Chondrocyte (in vitro differentiated cells): ENCODE results near the gene FAM107B. TPM values are rescaled to one million over a fixed set of nuclear protein-coding genes. Genes with fewer than 3 reads are reported as not detected.
A peak's percentile ranks its signal among the peaks of the same experiment; 100 is the strongest.
"Not testable (repeated sequence)": the region's sequence is repeated elsewhere in the genome, so short reads cannot be mapped to it uniquely, and the experiment has no call there.

ENCODE experiments used
- DNase-seq: peaks from one replicate; pipeline ENCODE4 v3.0.0; 2021; ENCODE audit warnings: mixed read lengths, low spot score
- H3K27ac Mint-ChIP-seq: one replicate; pipeline ENCODE4 v1.8.0; 2021; ENCODE audit warnings: mild to moderate bottlenecking, moderate library complexity, mixed read lengths; ENCODE audit not compliant: unreplicated experiment
- H3K27me3 Mint-ChIP-seq: 2 replicates; pipeline ENCODE4 v1.8.0; 2021; ENCODE audit warnings: low read depth, mixed read lengths
- H3K36me3 Mint-ChIP-seq: 2 replicates; pipeline ENCODE4 v1.8.0; 2021; ENCODE audit warnings: low read depth, mixed read lengths
- H3K4me1 Mint-ChIP-seq: 2 replicates; pipeline ENCODE4 v1.8.0; 2021; ENCODE audit warnings: low read depth, mild to moderate bottlenecking, mixed read lengths
- H3K4me3 Mint-ChIP-seq: one replicate; pipeline ENCODE4 v1.8.0; 2021; ENCODE audit warnings: mild to moderate bottlenecking, moderate library complexity, mixed read lengths; ENCODE audit not compliant: unreplicated experiment
- H3K9me3 Mint-ChIP-seq: 2 replicates; pipeline ENCODE4 v1.8.0; 2021; ENCODE audit warnings: low read depth, mixed read lengths
- total RNA-seq: library from RNA; stranded (reverse); gene quantifications from 3 replicates; pipeline ENCODE4 v1.2.1, GENCODE V29; 2021
- TF ChIP-seq, protein P1 (sequence below): fragments of 200-600 bp; sonication (generic); IDR thresholded peaks from 2 replicates; pipeline ENCODE4 v1.5.0; 2021; ENCODE audit warnings: antibody characterized with exemption, mild to moderate bottlenecking, moderate library complexity

FAM107B gene
- total RNA-seq, 1 donor from 2014 or later: 29.1 TPM

DNA sequence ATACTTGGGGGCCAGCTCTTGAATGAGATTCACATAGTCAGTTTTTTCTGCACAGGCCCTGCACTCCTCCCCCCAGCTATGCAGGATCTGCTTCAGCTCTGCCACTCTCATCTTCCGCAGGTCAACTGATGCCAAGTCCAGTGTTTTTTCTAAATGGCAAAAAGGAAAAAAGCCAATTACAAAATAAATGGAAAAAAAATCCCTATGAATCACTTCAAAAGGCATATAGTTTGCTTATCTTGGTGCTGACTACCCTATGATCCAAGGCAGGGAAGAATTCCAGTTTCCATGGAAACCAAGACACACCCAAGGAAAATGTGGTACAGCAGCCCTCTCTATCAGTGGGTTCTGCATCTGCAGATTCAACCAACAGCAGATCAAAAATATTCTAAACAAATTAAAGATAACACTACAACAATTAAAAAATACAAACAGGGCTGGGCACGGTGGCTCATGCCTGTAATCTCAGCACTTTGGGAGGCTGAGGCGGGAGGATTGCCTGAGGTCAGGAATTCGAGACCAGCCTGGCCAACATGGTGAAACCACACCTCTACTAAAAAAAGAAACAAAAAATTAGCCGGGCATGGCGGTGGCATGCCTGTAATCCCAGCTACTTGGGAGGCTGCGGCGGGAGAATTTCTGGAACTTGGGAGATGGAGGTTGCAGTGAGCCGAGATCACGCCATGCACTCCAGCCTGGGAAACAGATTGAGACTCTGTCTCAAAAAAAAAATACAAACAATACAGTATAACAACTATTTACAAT lies 45.5 kb upstream of the FAM107B start:
- Mint-ChIP-seq H3K27ac (no peak overlapping the region), H3K4me1 (peaks cover 10% of the 10 kb centered on the region), H3K9me3 (no peaks in the 10 kb centered on the region), H3K4me3 (no peak overlapping the region), H3K27me3 (no peaks in the 10 kb centered on the region), H3K36me3 (no peaks in the 10 kb centered on the region)
- DNase-seq: no peak
- TF ChIP-seq, protein P1, sequence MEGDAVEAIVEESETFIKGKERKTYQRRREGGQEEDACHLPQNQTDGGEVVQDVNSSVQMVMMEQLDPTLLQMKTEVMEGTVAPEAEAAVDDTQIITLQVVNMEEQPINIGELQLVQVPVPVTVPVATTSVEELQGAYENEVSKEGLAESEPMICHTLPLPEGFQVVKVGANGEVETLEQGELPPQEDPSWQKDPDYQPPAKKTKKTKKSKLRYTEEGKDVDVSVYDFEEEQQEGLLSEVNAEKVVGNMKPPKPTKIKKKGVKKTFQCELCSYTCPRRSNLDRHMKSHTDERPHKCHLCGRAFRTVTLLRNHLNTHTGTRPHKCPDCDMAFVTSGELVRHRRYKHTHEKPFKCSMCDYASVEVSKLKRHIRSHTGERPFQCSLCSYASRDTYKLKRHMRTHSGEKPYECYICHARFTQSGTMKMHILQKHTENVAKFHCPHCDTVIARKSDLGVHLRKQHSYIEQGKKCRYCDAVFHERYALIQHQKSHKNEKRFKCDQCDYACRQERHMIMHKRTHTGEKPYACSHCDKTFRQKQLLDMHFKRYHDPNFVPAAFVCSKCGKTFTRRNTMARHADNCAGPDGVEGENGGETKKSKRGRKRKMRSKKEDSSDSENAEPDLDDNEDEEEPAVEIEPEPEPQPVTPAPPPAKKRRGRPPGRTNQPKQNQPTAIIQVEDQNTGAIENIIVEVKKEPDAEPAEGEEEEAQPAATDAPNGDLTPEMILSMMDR: peak; percentile 24

DNA sequence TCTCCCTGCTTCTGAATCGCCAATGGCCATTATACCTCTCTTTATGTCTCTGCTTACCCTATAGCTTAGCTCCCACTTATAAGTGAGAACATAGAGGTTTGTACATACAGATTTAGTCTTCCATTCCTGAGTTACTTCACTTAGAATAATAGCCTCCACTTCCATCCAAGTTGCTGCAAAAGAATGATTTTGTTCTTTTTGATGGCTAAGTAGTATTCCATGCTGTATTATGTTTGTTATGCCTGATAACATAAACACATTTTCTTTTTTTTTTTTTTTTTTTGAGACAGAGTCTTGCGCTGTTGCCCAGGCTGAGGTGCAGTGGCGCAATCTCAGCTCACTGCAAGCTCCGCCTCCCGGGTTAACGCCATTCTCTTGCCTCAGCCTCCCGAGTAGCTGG lies 42.0 kb upstream of the FAM107B start:
- not testable (repeated sequence) for H3K4me3 Mint-ChIP-seq, H3K9me3 Mint-ChIP-seq, H3K4me1 Mint-ChIP-seq, H3K27me3 Mint-ChIP-seq, DNase-seq, H3K27ac Mint-ChIP-seq, H3K36me3 Mint-ChIP-seq

DNA sequence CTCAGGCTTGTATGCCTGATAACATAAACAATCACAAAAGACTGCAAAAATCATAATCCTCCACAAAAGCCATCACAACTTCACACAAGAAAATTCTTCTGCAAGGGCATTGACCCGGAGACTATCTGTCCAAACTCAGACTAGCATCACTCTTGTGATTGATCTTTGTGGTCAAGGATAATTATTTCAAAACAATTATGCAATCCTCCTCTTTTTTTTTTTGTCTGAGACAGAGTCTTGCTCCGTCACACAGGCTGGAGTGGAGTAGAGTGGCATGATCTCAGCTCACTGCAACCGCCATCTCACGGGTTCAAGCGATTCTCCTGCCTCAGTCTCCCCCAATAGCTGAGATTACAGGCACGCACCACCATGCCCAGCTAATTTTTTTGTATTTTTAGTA lies 41.0 kb upstream of the FAM107B start:
- H3K4me1 Mint-ChIP-seq: peaks cover 6% of the 10 kb centered on the region
- DNase-seq: no peak
- no peaks in the 10 kb centered on the region for H3K9me3 Mint-ChIP-seq
- H3K4me3 Mint-ChIP-seq: no peak overlapping the region
- H3K27me3 Mint-ChIP-seq: no peaks in the 10 kb centered on the region
- TF ChIP-seq, protein P1: no peak
- no peaks in the 10 kb centered on the region for H3K36me3 Mint-ChIP-seq
- H3K27ac Mint-ChIP-seq: no peak overlapping the region

DNA sequence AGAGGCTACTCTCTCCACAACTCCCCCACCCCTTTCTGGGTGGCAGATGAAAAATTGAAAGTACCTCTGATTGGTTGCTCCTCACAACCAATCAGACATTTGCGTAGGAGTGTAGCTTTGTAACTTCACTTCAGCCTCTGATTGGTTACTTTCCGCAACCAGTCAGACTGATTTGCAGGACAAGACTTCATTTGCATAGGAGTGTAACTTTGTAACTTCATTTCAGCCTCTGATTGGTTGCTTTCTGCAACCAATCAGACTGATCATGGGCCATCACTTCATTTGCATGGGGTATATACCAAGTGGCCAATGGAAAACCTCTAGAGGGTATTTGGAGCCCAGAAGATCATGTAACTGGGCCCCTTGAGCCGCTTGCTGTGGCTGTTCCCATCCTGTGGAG lies 37.6 kb upstream of the FAM107B start:
- Mint-ChIP-seq H3K9me3 (no peaks in the 10 kb centered on the region), H3K4me1 (no peaks in the 10 kb centered on the region), H3K27me3 (no peaks in the 10 kb centered on the region), H3K4me3 (no peak overlapping the region), H3K36me3 (no peaks in the 10 kb centered on the region), H3K27ac (no peak overlapping the region)
- DNase-seq: no peak
- TF ChIP-seq, protein P1: no peak

DNA sequence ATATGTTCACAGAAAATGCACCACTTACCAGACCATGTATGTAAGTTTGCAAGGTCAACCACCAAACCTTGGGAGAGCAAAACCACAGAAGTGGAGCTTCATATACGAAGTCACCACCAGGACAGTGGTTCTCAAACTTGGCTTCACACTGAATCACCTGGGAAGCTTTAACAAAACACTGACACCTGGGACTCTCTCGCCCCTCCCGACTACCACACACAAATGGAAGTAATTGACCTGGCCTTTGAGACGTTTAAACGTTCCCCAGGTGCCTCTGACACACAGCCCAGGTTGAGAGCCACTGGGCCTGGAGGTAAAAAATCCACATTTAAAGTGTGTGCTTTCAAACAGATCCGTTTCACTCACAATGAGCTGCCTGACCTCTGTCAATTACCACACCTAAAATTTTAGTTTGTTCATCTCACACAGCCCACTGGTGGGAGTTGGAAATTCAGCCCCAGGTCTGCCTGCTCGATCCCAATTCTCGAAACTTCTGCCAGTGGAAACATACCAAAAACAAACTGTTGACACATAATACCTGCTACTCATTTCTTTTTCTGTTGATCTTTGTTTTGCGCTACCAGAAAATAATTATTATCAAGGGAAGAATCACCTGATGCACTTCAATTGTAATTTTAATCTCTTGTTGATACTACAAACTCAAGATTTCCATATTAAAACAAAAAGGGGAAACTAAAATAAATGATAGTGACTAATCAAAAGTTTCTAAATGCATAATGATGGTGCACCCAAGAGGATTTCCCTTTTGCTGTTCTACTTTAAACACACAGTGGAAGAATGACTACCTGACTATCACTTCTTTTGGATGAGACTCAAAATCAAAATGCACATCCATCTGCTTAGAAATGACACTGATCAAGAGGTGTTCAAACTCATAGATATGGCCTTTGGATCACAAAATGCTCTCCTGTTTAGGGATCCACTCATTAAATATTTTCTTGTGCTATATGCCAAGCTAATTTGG lies 36.6 kb upstream of the FAM107B start:
- Mint-ChIP-seq H3K4me1 (no peaks in the 10 kb centered on the region), H3K36me3 (no peaks in the 10 kb centered on the region), H3K27ac (no peak overlapping the region), H3K4me3 (no peak overlapping the region), H3K27me3 (no peaks in the 10 kb centered on the region), H3K9me3 (no peaks in the 10 kb centered on the region)
- no peak for DNase-seq
- TF ChIP-seq, protein P1: peak; percentile 29
